ENCODE results near the gene C6orf89. TPM values are rescaled to one million over a fixed set of nuclear protein-coding genes. Genes with fewer than 3 reads are reported as not detected.

C6orf89 gene
- total RNA-seq, 4 donors from 2014 or later: 29.8 to 42.1 (median 37.9) TPM

DNA sequence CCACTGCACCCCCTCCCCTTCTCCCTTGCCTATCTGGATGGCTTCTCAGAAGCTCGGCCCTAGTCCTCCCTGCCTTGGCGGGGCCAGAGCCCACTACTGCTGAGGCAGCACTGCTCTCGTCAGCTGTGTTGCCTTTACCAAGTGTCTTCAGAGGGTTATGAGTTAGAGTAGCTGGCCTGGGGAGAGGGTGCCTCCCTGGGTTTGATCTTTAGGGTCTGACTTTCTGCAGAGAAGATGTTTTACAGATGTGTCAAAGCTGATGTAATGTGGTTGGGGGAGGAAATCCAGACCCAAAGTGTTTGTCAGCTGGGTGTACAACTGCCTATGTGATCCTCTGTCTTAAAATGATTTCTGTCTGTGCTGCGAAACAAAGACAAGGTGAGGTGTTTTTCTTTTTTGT, 38.4 kb downstream of the C6orf89 start:
- no peak overlapping the region for H3K4me3 ChIP-seq
- TF ChIP-seq EP300 (IDR thresholded peaks at IDR 0.05) (no peak), POLR2AphosphoS5 (IDR thresholded peaks at IDR 0.05) (no peak), POLR2A (IDR thresholded peaks at IDR 0.05) (no peak)
- TF ChIP-seq, protein P1, sequence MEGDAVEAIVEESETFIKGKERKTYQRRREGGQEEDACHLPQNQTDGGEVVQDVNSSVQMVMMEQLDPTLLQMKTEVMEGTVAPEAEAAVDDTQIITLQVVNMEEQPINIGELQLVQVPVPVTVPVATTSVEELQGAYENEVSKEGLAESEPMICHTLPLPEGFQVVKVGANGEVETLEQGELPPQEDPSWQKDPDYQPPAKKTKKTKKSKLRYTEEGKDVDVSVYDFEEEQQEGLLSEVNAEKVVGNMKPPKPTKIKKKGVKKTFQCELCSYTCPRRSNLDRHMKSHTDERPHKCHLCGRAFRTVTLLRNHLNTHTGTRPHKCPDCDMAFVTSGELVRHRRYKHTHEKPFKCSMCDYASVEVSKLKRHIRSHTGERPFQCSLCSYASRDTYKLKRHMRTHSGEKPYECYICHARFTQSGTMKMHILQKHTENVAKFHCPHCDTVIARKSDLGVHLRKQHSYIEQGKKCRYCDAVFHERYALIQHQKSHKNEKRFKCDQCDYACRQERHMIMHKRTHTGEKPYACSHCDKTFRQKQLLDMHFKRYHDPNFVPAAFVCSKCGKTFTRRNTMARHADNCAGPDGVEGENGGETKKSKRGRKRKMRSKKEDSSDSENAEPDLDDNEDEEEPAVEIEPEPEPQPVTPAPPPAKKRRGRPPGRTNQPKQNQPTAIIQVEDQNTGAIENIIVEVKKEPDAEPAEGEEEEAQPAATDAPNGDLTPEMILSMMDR (IDR thresholded peaks at IDR 0.05): no peak
- H3K36me3 ChIP-seq: peaks cover 52% of the 10 kb centered on the region
- H3K9me3 ChIP-seq: no peaks in the 10 kb centered on the region
- no peak for DNase-seq (ENCODE audit: low spot score in 2 of 2)
- H3K27me3 ChIP-seq: no peaks in the 10 kb centered on the region
- WGBS: 79% methylated on average over 4 of the region's 4 CpGs
- H3K4me1 ChIP-seq: peaks cover 22% of the 10 kb centered on the region
- H3K27ac ChIP-seq: no peak overlapping the region

DNA sequence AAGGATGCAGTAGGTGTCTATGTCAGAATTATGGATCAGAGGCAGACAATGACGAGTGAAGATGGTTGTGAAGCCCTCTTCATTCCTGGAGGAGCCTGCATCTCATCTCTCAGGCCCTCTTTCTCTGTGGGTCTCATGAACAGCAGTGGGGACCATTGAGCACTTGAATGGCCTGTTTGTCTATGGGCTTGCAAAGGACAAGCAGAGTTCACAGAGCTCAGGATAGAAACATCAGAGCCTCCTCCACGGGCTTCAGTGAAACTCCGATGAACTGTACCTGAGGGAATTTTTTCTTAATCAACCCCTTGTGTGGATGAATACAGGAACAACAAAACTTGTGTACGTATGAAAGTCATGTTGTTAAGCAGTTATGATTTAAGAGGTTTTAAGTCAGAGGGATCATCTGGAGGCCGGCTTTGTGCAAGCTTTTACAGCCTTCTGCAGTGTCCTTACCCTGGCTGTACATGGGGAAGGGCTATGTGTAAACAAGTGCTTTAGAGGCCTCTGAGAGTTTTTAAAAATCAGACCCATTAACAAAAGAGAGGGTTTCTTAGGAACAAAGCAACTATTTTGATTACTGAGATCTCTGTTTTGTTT, 39.1 kb downstream of the C6orf89 start:
- no peak for DNase-seq (ENCODE audit: low spot score in 2 of 2)
- H3K9me3 ChIP-seq: no peaks in the 10 kb centered on the region
- 86% methylated on average over 5 of the region's 5 CpGs for WGBS
- H3K4me1 ChIP-seq: peaks cover 27% of the 10 kb centered on the region
- no peaks in the 10 kb centered on the region for H3K27me3 ChIP-seq
- peaks cover 45% of the 10 kb centered on the region for H3K36me3 ChIP-seq
- no peak for TF ChIP-seq EP300 (IDR thresholded peaks at IDR 0.05)
- TF ChIP-seq, protein P1 (IDR thresholded peaks at IDR 0.05): no peak
- TF ChIP-seq POLR2A (IDR thresholded peaks at IDR 0.05): no peak
- no peak for TF ChIP-seq POLR2AphosphoS5 (IDR thresholded peaks at IDR 0.05)
- no peak overlapping the region for H3K27ac ChIP-seq
- no peak overlapping the region for H3K4me3 ChIP-seq

DNA sequence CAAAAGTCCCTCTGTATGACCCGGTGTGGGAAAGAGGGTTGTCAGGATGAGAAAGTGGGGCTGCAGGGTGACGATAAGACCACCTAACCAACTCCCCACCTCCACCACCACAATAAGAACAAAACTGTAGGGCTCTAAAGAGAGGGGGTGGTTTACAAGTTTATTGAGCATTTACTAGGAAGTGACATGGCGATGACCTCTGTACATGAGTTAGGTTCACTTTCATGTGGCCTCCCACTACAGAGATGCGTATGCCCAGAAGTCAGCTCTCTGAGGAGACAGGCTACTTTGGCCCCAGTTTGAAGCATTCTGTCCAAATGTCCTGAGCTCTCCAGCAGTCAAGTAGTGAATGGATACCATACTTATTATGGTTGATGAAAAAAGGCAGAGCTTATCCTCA, 40.1 kb downstream of the C6orf89 start:
- Histone ChIP-seq H3K27me3 (no peaks in the 10 kb centered on the region), H3K9me3 (no peaks in the 10 kb centered on the region), H3K4me3 (no peak overlapping the region), H3K36me3 (peaks cover 38% of the 10 kb centered on the region), H3K27ac (no peak overlapping the region), H3K4me1 (peaks cover 25% of the 10 kb centered on the region)
- DNase-seq (ENCODE audit: low spot score in 2 of 2): no peak
- TF ChIP-seq POLR2AphosphoS5 (IDR thresholded peaks at IDR 0.05): no peak
- no peak for TF ChIP-seq POLR2A (IDR thresholded peaks at IDR 0.05)
- WGBS: 90% methylated on average over 4 of the region's 4 CpGs

DNA sequence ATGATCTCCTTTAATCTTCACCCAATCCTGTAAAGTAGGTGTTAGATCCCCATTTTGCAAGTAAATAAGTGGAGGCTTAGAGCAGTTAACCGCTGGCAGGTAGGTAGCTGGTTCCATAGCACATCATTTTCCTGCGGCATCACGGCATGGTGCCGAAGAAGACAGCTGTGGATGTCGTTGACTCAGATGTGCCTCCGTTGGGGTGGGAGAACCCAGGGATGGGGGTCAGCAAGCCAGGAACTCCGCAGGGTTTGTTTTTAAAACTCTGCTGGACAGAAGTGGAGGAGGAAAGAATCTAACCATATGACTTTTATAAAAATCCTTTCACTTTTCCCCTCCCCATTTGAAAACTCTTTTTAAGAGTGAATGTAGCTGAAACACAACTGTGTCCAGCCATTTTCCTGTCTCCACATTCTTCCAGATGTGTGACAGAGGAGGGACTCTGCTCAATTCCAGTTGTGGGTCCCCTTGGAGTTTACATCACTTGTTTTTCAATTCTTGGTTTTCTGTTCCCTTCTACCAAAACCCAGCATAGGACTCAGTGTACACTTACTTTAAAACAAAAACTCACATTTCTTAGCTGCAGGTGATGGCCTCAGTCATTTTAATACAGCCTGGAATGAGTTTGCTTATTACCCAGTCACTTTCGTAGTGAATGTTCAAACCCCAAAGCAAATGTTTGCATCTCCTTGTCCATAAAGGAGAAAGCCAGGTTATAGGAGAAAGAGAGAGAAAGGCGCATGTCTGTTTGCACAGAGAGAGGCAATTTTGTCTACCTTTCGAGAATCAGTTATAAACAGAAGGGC, 41.2 kb downstream of the C6orf89 start:
- H3K36me3 ChIP-seq: peaks cover 28% of the 10 kb centered on the region
- no peak overlapping the region for H3K27ac ChIP-seq
- H3K4me1 ChIP-seq: peaks cover 25% of the 10 kb centered on the region
- H3K9me3 ChIP-seq: no peaks in the 10 kb centered on the region
- 79% methylated on average over 10 of the region's 10 CpGs for WGBS
- no peak overlapping the region for H3K4me3 ChIP-seq
- TF ChIP-seq, protein P1 (IDR thresholded peaks at IDR 0.05): no peak
- no peaks in the 10 kb centered on the region for H3K27me3 ChIP-seq
- no peak for DNase-seq (ENCODE audit: low spot score in 2 of 2)

DNA sequence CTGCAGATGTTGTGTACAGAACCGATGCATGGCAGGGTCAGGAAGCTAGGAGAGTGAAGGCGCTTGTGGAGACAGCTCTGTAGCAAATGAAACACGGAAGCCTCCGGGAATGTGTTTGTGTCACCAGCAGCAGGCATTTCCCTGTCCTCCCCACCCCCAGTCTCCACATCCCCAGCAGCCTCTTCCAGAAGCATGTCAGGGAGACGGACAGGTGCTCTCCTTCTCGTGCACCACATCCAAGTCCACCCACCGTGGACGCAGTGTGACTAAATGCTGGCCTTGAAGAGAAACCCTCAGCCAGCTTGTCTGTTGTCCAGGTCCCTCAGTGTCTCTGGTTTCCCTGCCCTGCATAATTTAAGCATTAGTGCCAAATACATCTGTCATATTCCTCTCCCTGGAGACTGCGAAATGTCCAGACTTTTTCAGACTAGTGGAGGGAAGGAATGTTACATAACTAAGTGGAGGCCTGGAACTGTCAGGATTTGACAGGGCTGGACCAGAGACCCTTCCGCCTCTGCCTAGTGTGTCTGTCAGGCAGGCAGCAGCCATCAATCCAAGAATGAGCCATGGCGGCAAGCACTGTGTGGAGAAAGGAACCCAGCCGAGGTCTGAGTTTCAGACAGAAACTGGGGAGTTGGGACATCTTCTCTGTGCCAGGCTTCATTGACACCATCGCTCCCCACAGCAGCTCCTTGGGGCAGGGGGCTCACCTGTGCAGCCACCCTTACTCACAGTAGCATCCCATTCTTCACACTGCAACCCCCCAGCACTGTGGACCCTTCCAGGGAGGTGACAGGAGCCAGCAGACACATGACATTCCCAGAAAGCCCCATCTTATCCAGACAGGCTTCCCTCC, 42.2 kb downstream of the C6orf89 start:
- no peak for TF ChIP-seq POLR2A (IDR thresholded peaks at IDR 0.05)
- TF ChIP-seq POLR2AphosphoS5 (IDR thresholded peaks at IDR 0.05): no peak
- no peak for TF ChIP-seq EP300 (IDR thresholded peaks at IDR 0.05)
- TF ChIP-seq, protein P1 (IDR thresholded peaks at IDR 0.05): no peak
- peaks cover 23% of the 10 kb centered on the region for H3K36me3 ChIP-seq
- no peaks in the 10 kb centered on the region for H3K9me3 ChIP-seq
- H3K4me3 ChIP-seq: no peak overlapping the region
- no peaks in the 10 kb centered on the region for H3K27me3 ChIP-seq
- no peak for DNase-seq (ENCODE audit: low spot score in 2 of 2)
- 66% methylated on average over 12 of the region's 13 CpGs for WGBS
- peaks cover 25% of the 10 kb centered on the region for H3K4me1 ChIP-seq
- H3K27ac ChIP-seq: no peak overlapping the region

All from suprapubic skin (tissue), 4 donors.